Measurements from ENCODE around the gene TRAF7. TPM values are rescaled to one million over a fixed set of nuclear protein-coding genes. Genes with fewer than 3 reads are reported as not detected.

TRAF7 gene
- polyA plus RNA-seq, 3 donors = 5.9 to 41.9 (median 6.7) TPM

DNA sequence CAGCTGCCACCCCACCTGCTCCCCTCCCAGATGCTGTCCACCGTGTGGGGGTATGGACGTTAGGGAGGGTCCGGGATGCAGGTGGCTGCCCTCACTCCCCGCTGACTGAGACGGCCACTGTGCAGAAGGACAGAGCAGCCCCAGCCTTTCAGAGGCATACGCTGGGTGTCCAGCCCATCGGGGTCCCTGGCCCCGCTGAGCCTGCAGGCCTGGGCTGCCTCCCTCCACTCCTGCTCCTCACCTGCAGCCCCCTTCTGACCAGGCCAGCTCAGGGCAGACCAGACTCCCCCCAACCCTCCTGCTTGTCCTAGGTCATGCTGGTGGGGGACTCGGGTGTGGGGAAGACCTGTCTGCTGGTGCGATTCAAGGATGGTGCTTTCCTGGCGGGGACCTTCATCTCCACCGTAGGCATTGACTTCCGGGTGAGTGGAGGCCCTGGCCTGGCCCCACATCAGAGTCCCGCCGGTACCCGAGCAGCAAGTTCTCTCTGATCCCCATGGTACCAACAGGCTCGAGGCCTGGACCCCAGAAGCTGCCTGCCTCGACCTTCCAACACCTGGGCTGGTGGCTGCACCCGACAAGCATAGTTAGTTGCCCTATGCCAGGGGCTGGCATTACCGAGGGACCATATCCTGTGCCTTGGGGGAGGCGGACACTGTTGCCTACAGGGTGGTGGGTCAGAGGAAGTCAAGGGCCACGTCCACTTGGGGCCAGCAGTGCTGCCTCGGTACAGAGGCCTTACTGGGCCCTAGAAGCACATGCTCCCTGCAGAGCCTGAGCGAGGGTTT lies 5.8 kb upstream of the TRAF7 start:
- intact Hi-C loops (cut with micrococcal nuclease) = loop anchor here (5.0 to 10.0 kb wide), 6 partner anchors 123 to 355 kb away; partner anchors contain the start of genes ZNF598 (in 2 of the 2), MSRB1 (in 1 of the 2) and NHERF2 (in 1 of the 2)
- peaks cover 0 to 6% (median 0%) of the 10 kb centered on the region in 7 donors for H3K9me3 Mint-ChIP-seq

More for the DNA sequence above, 5.8 kb upstream of the TRAF7 start:
- Mint-ChIP-seq H3K27ac (no peak overlapping the region), H3K36me3 (peaks cover 10 to 18% of the 10 kb centered on the region in 2 donors), H3K4me3 (peak overlapping the region in 1 of 2 donors; percentile 70), H3K4me1 (peaks cover 47% of the 10 kb centered on the region), H3K27me3 (ENCODE audit: low read depth in 3 of 3) (peaks cover 13 to 35% (median 15%) of the 10 kb centered on the region in 3 donors)
- no peak overlapping the region for H3K27ac ChIP-seq (ENCODE audit: low read depth in 1 of 2, low read length in 2 of 2)
- peaks cover 0 to 24% of the 10 kb centered on the region in 2 donors for H3K27me3 ChIP-seq (ENCODE audit: control insufficient read depth in 2 of 2, insufficient read depth in 2 of 2, low read length in 2 of 2)
- H3K36me3 ChIP-seq (replicated peaks in 1 of 2; ENCODE audit: control insufficient read depth in 1 of 2, insufficient read depth in 2 of 2, low read length in 2 of 2) = peaks cover 3 to 9% of the 10 kb centered on the region in 2 donors
- no peaks in the 10 kb centered on the region for H3K9me3 ChIP-seq (replicated peaks in 1 of 2; ENCODE audit: control insufficient read depth in 1 of 2, insufficient read depth in 1 of 2, low read length in 2 of 2)
- peak overlapping the region in 1 of 3 experiments; percentile 64 for H3K4me3 ChIP-seq (replicated peaks in 1 of 3; ENCODE audit: low read depth in 2 of 3, low read length in 3 of 3)
- peak overlapping the region; percentile 83 for H3K4me2 ChIP-seq (replicated peaks; ENCODE audit: extremely low read depth, low read length, poor library complexity, severe bottlenecking)
- peaks cover 38 to 49% of the 10 kb centered on the region in 2 donors for H3K4me1 ChIP-seq (ENCODE audit: control insufficient read depth in 1 of 2, insufficient read depth in 2 of 2, low read length in 2 of 2)
- WGBS (ENCODE audit: insufficient coverage) = 73% methylated on average over 23 of the region's 24 CpGs
- peaks cover 61% of the 10 kb centered on the region for H4K20me1 ChIP-seq (ENCODE audit: insufficient read depth, low read length)
- H3K9ac ChIP-seq (ENCODE audit: insufficient read depth, low read length, poor library complexity, severe bottlenecking) = no peak overlapping the region
- TF ChIP-seq, protein P1, sequence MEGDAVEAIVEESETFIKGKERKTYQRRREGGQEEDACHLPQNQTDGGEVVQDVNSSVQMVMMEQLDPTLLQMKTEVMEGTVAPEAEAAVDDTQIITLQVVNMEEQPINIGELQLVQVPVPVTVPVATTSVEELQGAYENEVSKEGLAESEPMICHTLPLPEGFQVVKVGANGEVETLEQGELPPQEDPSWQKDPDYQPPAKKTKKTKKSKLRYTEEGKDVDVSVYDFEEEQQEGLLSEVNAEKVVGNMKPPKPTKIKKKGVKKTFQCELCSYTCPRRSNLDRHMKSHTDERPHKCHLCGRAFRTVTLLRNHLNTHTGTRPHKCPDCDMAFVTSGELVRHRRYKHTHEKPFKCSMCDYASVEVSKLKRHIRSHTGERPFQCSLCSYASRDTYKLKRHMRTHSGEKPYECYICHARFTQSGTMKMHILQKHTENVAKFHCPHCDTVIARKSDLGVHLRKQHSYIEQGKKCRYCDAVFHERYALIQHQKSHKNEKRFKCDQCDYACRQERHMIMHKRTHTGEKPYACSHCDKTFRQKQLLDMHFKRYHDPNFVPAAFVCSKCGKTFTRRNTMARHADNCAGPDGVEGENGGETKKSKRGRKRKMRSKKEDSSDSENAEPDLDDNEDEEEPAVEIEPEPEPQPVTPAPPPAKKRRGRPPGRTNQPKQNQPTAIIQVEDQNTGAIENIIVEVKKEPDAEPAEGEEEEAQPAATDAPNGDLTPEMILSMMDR (IDR thresholded peaks at IDR 0.05) = no peak
- DNase-seq = no peak
- H2AFZ ChIP-seq (ENCODE audit: insufficient read depth, low read depth, low read length, poor library complexity, severe bottlenecking) = no peak overlapping the region
- peaks cover 32% of the 10 kb centered on the region for H3K79me2 ChIP-seq (ENCODE audit: insufficient read depth, low read length)

All from CD14-positive monocyte (primary cell).